ENCODE results near the gene C11orf97.

C11orf97 gene

GRCh38 chr11:94518300-94518699, 6.0 kb downstream of the C11orf97 start:
- Mint-ChIP-seq H3K4me3 (no peak overlapping the region), H3K4me1 (no peaks in the 10 kb centered on the region), H3K27ac (no peak overlapping the region)

GRCh38 chr11:94519478-94520084, 7.3 kb downstream of the C11orf97 start:
- H3K9me3 Mint-ChIP-seq: no peaks in the 10 kb centered on the region
- no peak overlapping the region for H3K4me3 Mint-ChIP-seq
- peak; percentile 67 to 73 (median 67) for TF ChIP-seq CTCF (IDR thresholded peaks at IDR 0.05; ENCODE audit: unreplicated experiment in 3 of 3)
- no peaks in the 10 kb centered on the region for H3K4me1 Mint-ChIP-seq
- H3K36me3 Mint-ChIP-seq (ENCODE audit: low read depth): no peaks in the 10 kb centered on the region
- peaks cover 7% of the 10 kb centered on the region for H3K27me3 Mint-ChIP-seq (ENCODE audit: low read depth)
- H3K27ac Mint-ChIP-seq: no peak overlapping the region

More at GRCh38 chr11:94518300-94518699, 6.0 kb downstream of the C11orf97 start:
- peaks cover 12% of the 10 kb centered on the region for H3K27me3 Mint-ChIP-seq (ENCODE audit: low read depth)
- TF ChIP-seq CTCF (IDR thresholded peaks at IDR 0.05; ENCODE audit: unreplicated experiment in 3 of 3): no peak
- no peaks in the 10 kb centered on the region for H3K36me3 Mint-ChIP-seq (ENCODE audit: low read depth)
- H3K9me3 Mint-ChIP-seq: no peaks in the 10 kb centered on the region

- Mint-ChIP-seq H3K36me3 (ENCODE audit: low read depth) (no peaks in the 10 kb centered on the region), H3K27ac (no peak overlapping the region), H3K9me3 (no peaks in the 10 kb centered on the region), H3K4me1 (peaks cover 14% of the 10 kb centered on the region), H3K27me3 (ENCODE audit: low read depth) (no peaks in the 10 kb centered on the region), H3K4me3 (no peak overlapping the region)
- TF ChIP-seq CTCF (IDR thresholded peaks at IDR 0.05; ENCODE audit: unreplicated experiment in 3 of 3): peak in 1 of 3 experiments; percentile 27
Observed at GRCh38 chr11:94521684-94522083, 9.4 kb downstream of the C11orf97 start.

GRCh38 chr11:94524341-94524740, 12.1 kb downstream of the C11orf97 start:
- Mint-ChIP-seq H3K9me3 (no peaks in the 10 kb centered on the region), H3K36me3 (ENCODE audit: low read depth) (no peaks in the 10 kb centered on the region), H3K27me3 (ENCODE audit: low read depth) (no peaks in the 10 kb centered on the region), H3K27ac (no peak overlapping the region), H3K4me3 (no peak overlapping the region), H3K4me1 (peaks cover 23% of the 10 kb centered on the region)
- TF ChIP-seq CTCF (IDR thresholded peaks at IDR 0.05; ENCODE audit: unreplicated experiment in 3 of 3): no peak

GRCh38 chr11:94525546-94526324, 13.5 kb downstream of the C11orf97 start:
- Mint-ChIP-seq H3K27ac (peak overlapping the region; percentile 92 to 96 (median 95)), H3K27me3 (ENCODE audit: low read depth) (no peaks in the 10 kb centered on the region), H3K4me3 (peak overlapping the region; percentile 5 to 29 (median 13)), H3K9me3 (no peaks in the 10 kb centered on the region), H3K36me3 (ENCODE audit: low read depth) (no peaks in the 10 kb centered on the region), H3K4me1 (peaks cover 23% of the 10 kb centered on the region)
- no peak for TF ChIP-seq CTCF (IDR thresholded peaks at IDR 0.05; ENCODE audit: unreplicated experiment in 3 of 3)

Measured in nephron (organoid).